Activated gamma-delta T cell treated with anti-CD3 and anti-CD28 coated beads, Interleukin-2, amount 50 U/mL, for 16 hours (primary cell): ENCODE results near the gene GPRC5A.

Experiments
- DNase-seq: peaks from one replicate; pipeline ENCODE4 v3.0.0-alpha.2; 2020; ENCODE audit warnings: low read depth

Gene GPRC5A

DNA sequence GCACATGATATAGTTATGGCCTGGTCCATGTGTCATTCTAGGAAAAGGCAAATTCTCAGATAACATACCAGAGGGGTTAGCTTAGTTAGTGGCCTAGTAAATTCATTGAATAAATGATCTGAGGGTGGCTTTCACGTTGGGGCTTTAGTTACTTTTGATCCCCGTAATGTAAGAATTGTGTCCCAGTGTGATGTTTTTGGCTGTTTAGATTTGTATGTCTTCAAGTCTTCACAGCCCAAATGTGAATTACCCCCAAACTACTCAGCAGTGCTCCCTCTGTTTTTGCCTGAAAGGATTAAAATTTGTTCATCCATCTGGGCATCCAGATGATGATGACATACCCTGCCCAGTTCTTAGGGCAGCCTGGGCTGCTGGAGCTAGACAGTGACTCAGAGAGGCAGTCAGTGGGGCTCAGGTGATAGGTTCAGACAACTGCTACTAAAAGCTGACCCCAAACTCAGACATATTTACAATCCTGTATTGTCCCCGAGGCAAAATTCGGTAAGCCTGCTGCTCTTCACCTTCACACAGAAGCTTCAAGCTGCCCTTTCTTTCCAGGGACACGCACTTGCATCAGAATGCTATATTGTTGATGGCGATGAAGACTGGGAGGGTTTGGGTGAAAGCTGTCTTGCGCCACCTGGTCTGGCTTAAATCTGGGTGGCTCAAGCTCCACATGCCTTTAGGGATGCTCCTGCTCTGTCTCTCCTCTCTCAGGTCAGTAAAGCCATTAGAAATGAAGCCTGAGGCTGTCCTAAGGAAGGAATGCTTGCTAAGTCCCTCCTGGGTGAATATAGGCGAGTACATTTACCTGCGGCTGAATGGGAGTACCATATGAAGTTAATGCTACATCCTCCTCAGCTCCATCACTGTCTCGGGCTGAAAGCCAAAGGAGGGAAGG is 50.3 kb downstream of the GPRC5A start:
- DNase-seq, result no peak

DNA sequence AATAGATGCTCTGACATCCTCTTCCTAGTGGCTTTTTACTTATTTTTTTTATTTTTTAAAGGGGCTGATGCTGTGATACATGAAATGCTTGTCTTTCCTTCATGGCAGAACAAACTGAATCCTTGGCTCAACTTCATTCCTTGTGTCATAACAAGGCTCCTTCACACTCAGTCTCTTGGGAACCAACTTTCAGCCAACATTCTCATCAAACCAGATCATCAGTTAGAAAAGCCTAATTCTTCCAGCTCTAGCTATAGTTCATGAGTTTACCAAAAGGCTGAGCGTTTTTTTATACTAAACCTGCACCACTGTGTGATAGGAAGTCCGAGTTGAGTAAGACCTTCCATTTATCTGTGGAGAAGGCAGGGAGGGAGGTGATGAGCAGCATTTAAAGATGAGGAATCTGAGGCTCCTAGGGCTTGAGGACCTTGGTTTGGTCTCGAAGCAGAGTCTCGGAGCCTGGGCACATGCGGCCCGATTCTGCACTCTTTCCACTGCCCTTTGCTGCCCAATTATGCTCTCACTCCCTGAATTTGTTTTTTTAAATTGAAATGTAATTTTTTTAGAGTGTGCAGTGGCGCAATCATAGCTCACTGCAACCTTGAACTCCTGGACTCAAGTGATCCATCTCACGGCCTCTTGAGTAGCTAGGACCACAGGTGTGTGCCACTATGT is 52.4 kb downstream of the GPRC5A start:
- no peak for DNase-seq

DNA sequence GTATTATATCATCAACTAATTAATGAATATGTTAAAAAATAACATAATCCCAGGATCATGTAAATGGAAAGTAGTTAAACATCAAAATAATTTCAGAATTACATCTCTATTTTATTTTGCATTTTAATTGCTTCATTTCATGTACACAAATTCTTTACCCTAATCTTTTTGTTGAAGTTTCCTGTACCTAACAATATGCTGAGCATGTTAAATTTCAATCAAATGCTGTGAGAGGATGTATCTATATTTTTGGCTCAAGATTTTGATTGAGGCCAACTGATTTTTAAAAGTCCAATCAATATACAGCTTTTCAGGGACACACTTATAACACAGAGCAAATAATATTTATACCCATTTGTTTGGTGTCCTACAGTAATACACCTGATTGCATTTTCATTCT is 54.2 kb downstream of the GPRC5A start:
- DNase-seq, result no peak

DNA sequence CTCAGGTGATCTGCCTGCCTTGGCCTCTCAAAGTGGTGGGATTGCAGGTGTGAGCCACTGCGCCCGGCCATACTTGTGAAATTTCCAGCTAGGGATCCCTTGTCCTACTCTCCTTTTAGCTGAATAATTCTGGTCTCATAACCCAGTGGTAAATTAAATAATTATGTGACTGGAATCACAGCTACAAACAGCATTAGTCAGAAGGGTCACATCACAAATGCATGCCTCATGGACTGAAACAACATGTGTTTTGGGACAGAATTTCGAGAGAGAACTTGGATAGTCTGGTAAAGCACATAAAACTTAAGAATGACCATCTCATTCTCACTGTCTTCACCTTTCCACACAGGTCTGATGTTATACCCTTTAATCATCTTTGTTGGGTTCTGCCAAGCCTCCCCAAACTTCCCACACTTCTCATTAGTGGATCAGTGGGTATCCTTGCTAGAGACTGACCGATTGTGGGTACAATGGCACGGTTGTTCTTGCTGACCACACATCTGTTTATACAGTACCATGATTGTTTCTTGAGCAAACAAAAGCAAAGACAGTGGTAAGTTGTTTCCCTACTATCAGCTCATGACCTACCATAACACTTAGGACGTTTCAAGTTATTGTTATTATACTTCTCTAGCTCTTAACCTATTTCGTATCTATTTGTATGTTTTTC is 55.5 kb downstream of the GPRC5A start:
- no peak for DNase-seq

DNA sequence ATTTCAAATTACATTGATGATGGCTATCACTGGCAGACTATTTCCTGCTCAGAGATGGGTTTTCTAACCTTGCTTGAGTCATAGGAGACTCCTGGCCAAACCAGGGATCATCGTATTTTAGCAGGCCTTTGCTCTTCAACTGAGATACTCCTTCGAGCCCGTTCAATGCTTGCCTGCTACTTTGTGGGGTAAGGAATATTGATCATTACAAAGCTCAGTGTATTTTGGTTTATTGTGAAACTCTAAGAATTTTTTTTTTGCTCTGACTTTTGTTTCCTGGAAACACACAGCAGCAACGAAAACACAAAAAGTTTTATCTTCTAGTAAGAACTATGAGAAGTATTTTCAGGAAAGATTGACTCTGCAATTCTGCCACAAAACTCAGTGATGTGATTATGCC is 56.5 kb downstream of the GPRC5A start:
- no peak for DNase-seq

DNA sequence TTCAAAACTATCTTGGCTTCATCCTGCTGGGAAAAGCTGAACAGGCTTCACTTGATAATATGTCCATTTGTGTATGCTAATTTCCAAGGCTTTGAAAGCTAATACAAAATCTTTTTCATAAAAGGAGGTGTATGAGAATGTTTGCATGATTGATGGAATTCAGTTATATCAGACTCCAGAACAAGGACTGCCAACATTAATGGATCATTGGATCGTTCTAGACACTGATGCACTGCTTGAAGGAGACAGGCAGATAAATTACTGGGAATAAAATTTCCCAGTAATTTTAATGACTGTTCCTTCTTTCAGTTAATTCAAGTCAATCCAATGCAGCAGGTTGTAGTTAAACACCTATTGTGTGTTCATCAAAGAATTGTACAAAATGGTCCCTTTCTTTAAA is 60.1 kb downstream of the GPRC5A start:
- no peak for DNase-seq

DNA sequence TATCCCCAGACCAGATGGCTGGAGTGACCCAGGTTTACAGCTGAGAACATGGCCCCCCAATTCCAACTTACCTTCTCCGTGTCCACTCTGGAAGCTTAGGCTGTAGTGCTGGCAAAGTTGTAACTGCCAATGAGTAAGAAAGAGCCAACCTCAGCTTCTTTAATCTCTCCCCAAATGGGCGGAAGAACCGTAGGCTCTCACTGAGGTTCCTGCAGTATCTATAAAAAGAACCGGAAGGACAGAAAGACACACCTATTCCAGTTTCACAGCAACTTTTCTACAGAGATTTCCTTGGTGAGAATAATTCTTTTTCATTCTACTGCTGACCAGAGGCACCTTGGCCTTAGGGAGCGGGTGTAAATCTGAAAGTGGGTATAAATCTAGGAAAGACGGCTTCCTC is 60.7 kb downstream of the GPRC5A start, which contains the start of gene GPRC5D:
Gene GPRC5D, minus strand, starts transcription at position 135 of the 400 bp plus-strand sequence. CDS start 1,786 bp downstream, outside the sequence.
- DNase-seq, result no peak

DNA sequence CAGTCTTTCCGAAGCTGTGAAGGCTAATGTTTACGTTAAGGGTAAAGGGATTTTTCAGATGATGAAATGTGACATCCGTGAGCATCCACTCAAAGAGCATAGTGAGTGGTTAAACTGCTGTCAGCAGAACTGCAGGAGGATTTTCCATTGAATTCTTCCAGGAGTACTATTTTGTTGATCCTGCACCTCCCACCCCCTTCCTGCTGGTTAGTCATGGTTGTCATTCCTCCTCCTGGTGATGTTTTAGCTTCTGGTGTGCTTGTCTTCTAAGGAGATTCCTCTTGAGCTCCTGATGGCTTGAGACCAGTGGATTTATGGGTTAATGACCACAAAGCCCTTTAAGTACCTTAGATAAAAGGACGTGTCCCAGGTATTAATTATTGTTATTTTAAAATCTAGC is 63.0 kb downstream of the GPRC5A start:
- no peak for DNase-seq

DNA sequence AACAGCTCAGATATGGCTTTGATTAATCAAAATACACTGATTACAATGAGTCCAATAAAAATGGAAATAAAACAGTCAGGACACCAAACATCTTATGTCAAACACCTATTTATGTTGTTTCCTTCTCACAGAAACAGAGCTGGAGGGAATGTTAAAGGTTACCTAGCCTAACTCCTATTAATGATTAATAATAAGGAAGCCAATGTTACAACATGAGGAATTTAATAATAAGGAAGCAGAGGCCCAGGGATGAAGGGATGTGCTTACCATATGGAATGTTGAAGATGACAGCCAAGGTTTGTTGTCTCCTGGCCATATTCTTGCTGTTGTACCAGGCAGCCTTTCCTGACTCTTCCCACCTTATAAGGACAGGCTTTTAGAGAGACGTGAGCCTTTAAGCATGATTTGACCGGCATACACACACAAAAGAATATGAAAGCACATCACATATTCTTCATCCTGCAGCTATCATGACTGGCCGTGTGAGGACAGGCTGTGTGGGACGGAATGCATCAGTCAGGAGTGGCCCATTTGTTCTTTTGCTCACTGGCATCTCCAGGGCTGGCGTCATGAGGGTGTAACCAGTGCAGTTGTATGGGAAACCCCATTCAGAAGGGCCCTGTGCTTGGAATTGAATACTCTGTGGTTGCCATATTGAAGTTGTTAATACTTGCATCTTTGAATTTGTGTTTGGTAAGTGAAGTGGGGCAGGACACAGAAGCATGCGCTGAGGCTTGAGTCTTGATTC is 63.7 kb downstream of the GPRC5A start:
- no peak for DNase-seq

DNA sequence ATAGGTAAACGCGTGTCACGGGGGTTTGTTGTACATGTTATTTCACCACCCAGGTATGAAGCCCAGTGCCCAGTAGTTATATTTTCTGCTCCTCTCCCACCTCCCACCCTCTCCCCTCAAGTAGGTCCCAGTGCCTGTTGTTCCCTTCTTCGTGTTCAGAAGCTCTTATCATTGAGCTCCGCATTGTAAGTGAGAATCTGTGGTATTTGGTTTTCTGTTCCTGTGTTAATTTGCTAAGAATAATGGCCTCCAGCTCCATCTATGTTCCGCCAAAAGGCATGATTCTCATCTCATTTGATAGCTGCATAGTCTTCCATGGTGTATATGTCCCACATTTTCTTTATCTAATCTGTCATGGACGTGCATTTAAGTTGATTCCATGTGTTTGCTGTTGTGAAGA is 67.5 kb downstream of the GPRC5A start:
- DNase-seq, result no peak

DNA sequence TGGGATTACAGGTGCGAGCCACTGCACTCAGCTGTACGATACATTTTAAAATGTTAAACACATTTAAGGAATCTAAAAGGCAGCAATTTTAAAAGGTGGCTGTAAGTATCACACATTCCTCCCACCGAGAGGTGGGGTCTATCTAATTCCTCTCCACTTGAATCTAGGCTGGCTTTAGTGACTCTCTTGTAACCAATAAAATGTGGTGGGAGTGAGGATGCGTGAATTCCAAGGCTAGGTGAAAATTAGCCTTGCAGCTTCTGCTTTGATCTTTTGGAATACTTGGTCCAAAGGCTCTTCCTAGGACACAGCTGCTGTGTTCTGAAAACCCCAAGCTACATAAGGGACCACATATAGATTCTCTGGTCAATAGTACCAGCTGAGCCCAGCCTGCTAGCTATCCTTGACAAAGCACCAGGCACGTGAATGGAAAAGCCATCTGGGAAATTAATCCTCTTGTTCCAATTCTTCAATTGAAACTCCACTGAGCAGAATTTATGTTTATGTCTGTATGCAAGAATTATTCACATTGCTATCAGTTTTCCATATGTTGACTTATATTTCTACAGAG is 69.4 kb downstream of the GPRC5A start:
- DNase-seq, result no peak

DNA sequence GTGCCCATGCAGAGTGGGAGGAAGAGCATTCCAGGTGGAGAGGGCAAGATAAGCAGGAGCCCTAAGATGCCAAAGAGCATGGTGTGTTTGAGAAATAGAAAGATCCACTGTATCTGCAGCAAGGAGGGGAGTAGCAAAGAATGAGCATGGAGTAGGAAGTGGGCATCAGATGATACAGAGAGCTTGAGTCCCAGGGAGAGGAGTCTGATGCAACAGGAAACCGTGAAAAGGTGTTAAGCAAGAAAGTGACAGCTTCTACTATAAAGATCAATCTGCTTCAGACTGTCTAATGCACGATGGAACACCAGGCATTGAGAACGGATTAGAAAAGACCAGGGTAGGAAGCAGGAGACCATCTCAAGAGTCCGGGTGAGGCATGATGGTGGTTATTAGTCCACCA is 72.9 kb downstream of the GPRC5A start:
- DNase-seq, result no peak

DNA sequence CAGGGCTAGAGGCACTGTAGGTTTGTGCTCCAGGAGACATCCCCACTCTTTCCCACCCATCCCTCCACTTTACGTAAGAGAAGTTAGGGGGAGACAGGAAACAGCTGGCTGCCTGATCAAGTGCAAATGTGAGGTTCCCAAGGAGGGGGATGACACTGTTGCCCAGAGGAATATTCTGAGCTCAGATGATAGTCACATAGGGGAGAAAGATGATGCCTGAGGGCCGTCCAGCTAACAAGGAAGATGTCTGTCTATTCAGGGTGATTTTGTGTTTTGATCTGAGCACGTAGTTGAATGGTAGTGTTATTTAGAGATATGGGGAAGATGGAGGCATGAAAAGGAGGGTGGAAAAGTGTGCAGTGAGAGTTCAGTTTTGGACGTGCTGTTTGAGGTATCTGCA is 74.5 kb downstream of the GPRC5A start:
- DNase-seq, result no peak
